Choroid plexus epithelial cell (primary cell): ENCODE measurements around the gene TMSB15B.
"Not testable (repeated sequence)": the region's sequence is repeated elsewhere in the genome, so short reads cannot be mapped to it uniquely, and the experiment has no call there.

ENCODE experiments used
- DNase-seq: peaks from one replicate; pipeline ENCODE4 v3.0.0-alpha.2; 2010; ENCODE audit warnings: low read depth
- H3K4me3 ChIP-seq: 2 replicates; pipeline ENCODE4 v1.5.1; 2011; ENCODE audit warnings: low read depth, mild to moderate bottlenecking, control low read depth, low read length, moderate library complexity
- CTCF ChIP-seq: conservative IDR thresholded peaks from 2 replicates; pipeline ENCODE4 v1.5.1; 2011; ENCODE audit warnings: low read depth, mild to moderate bottlenecking, control low read depth, inconsistent platforms, low read length, moderate library complexity

TMSB15B gene

GRCh38 chrX:103999234-103999633 lies 36.8 kb downstream of the TMSB15B start:
- TF ChIP-seq CTCF: no peak
- no peak overlapping the region for H3K4me3 ChIP-seq
- no peak for DNase-seq

DNA sequence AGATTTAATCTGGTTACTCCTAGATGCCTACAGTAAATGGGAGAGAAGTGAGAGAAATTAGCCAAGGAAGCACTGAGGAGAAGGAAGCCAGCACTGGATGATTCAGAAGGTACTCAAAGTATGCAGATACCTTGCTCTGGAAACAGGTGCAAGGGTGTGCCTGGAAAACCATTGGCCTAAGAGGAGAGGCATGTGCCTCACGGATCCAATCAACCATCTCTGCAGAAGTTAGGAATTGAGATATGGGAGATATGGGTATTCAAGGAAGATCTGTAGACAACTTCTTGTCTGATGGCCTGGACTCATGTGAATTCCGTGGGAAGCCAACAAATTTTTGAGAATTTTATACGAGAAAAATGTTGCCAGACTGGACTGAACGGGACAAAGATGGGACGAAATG lies 46.4 kb downstream of the TMSB15B start:
- no peak for TF ChIP-seq CTCF
- H3K4me3 ChIP-seq: no peak overlapping the region
- DNase-seq: no peak

GRCh38 chrX:104013158-104013557 lies 50.7 kb downstream of the TMSB15B start:
- no peak overlapping the region for H3K4me3 ChIP-seq
- no peak for DNase-seq
- TF ChIP-seq CTCF: no peak

GRCh38 chrX:104013606-104014005 lies 51.2 kb downstream of the TMSB15B start, which contains the start of gene H2BW1:
TSS of gene H2BW1 (minus strand) at chrX:104013708. CDS start at chrX:104013576, 132 bp downstream.
- TF ChIP-seq CTCF: no peak
- no peak within 1 kb of the TSS for H3K4me3 ChIP-seq
- no peak for DNase-seq

DNA sequence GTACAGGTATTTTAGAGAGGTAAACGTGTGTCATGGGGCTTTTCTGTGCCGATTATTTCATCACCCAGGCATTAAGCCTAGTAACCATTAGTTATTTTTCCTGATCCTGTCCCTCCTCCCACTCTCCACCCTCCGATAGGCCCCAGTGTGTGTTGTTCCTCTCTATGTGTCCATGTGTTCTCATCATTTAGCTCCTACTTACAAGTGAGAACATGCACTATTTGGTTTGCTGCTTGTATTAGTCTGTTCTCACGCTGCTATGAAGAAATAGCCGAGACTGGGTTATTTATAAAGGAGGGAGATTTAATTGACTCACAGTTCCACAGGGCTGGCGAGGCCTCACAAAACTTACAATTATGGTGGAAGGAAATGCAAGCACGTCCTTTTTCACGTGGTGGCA lies 53.1 kb downstream of the TMSB15B start:
- H3K4me3 ChIP-seq, DNase-seq: not testable (repeated sequence)
